GM12878 (cell line): Measurements from ENCODE around the gene PDZRN4.

Experiments used
- ETV6 ChIP-seq, 2 experiments: fragments of 450-650 bp in 1 of 2; IDR thresholded peaks in 1 of 2; conservative IDR thresholded peaks in 1 of 2; 2 replicates each; pipeline ENCODE4 v1.6.1; 2014; ENCODE audit warnings: antibody characterized with exemption in 1 of 2, borderline replicate concordance in 1 of 2, low read depth in 1 of 2, mild to moderate bottlenecking in 1 of 2, moderate library complexity in 1 of 2
- EZH2 ChIP-seq: IDR thresholded peaks from 2 replicates; pipeline ENCODE4 v1.6.1; 2012; ENCODE audit warnings: low read depth, mild to moderate bottlenecking, control low read depth, inconsistent platforms, low read length, borderline replicate concordance; ENCODE audit not compliant: control insufficient read depth
- HCFC1 ChIP-seq: fragments of 150-350 bp; IDR thresholded peaks from 2 replicates; pipeline ENCODE4 v1.6.1; 2014; ENCODE audit warnings: low read length
- SPI1 ChIP-seq: IDR thresholded peaks from 2 replicates; pipeline ENCODE4 v1.6.1; 2011; ENCODE audit warnings: low read depth, mild to moderate bottlenecking, low read length, moderate library complexity, borderline replicate concordance; ENCODE audit not compliant: insufficient read depth
- SUPT20H ChIP-seq: IDR thresholded peaks from 2 replicates; pipeline ENCODE4 v1.6.1; 2011; ENCODE audit warnings: low read depth, mild to moderate bottlenecking, low read length, moderate library complexity, borderline replicate concordance; ENCODE audit not compliant: control insufficient read depth
- TF ChIP-seq, protein P1 (sequence below): IDR thresholded peaks from 2 replicates; pipeline ENCODE4 v1.6.1; 2012; ENCODE audit warnings: mild to moderate bottlenecking, low read depth, low read length
- TF ChIP-seq, protein P2 (sequence below): IDR thresholded peaks from 2 replicates; pipeline ENCODE4 v1.6.1; 2011; ENCODE audit warnings: low read depth, low read length, improper control_type of control experiment, borderline replicate concordance

DNA sequence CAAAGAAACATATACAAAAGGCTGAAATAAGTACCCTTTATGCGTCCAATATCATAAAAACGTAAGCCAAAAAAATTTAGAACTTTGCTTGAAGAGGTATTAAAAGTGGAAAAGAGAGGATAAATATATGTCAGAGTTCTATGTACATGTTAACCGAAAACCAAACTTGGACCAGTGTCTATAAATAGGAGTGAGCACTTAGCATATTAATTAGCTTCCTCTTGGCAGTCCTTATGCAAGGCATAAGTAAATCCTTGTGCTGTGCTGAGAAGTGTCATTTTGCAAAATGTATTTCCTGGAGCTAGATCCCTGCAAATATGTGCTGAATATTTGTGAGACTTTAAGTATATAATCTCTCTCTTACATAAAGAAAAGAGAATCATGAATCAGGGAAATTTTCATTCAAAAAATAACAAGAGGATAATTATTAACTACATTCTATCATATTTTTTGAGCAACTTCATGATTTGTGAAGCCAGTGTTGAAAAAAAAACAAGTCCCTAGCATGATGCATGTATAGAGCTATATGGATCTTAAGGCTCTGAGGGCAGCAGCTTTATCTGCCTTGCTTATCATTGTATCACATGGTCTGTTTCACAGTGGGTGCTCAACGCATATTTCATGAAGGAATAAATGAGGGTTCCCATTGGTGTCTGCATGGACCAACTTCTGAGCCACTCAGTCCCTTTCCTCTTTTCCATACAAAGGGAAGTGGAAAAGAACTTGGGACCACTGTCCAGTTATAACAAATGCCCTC, 326.1 kb downstream of the PDZRN4 start:
- TF ChIP-seq ETV6 (conservative IDR thresholded peaks at IDR 0.05 in 1 of 2, IDR thresholded peaks at IDR 0.05 in 1 of 2; ENCODE audit: borderline replicate concordance in 1 of 2, low read depth in 1 of 2), result no peak
- no peak for TF ChIP-seq SPI1
- no peak for TF ChIP-seq HCFC1
- TF ChIP-seq, protein P1, sequence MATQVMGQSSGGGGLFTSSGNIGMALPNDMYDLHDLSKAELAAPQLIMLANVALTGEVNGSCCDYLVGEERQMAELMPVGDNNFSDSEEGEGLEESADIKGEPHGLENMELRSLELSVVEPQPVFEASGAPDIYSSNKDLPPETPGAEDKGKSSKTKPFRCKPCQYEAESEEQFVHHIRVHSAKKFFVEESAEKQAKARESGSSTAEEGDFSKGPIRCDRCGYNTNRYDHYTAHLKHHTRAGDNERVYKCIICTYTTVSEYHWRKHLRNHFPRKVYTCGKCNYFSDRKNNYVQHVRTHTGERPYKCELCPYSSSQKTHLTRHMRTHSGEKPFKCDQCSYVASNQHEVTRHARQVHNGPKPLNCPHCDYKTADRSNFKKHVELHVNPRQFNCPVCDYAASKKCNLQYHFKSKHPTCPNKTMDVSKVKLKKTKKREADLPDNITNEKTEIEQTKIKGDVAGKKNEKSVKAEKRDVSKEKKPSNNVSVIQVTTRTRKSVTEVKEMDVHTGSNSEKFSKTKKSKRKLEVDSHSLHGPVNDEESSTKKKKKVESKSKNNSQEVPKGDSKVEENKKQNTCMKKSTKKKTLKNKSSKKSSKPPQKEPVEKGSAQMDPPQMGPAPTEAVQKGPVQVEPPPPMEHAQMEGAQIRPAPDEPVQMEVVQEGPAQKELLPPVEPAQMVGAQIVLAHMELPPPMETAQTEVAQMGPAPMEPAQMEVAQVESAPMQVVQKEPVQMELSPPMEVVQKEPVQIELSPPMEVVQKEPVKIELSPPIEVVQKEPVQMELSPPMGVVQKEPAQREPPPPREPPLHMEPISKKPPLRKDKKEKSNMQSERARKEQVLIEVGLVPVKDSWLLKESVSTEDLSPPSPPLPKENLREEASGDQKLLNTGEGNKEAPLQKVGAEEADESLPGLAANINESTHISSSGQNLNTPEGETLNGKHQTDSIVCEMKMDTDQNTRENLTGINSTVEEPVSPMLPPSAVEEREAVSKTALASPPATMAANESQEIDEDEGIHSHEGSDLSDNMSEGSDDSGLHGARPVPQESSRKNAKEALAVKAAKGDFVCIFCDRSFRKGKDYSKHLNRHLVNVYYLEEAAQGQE, result no peak
- no peak for TF ChIP-seq SUPT20H
- no peak for TF ChIP-seq EZH2
- TF ChIP-seq, protein P2, sequence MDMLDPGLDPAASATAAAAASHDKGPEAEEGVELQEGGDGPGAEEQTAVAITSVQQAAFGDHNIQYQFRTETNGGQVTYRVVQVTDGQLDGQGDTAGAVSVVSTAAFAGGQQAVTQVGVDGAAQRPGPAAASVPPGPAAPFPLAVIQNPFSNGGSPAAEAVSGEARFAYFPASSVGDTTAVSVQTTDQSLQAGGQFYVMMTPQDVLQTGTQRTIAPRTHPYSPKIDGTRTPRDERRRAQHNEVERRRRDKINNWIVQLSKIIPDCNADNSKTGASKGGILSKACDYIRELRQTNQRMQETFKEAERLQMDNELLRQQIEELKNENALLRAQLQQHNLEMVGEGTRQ, result no peak
